ENCODE data around the gene MLLT1.

MLLT1 gene

GRCh38 chr19:6219147-6219525 lies 60.6 kb downstream of the MLLT1 start:
- no peak for TF ChIP-seq MYC (IDR thresholded peaks at IDR 0.05; ENCODE audit: low read depth, low read length)
- TF ChIP-seq MAX (IDR thresholded peaks at IDR 0.05; ENCODE audit: low read depth, low read length): no peak
- no peak for TF ChIP-seq POLR2A (IDR thresholded peaks at IDR 0.05; ENCODE audit: extremely low read depth, insufficient read length)
- no peak for TF ChIP-seq CTCF (IDR thresholded peaks at IDR 0.05; ENCODE audit: low read depth, low read length)
- H3K4me3 ChIP-seq (ENCODE audit: low read depth, low read length): no peak overlapping the region
- no peak for DNase-seq (ENCODE audit: low read depth)

GRCh38 chr19:6218491-6219146 lies 61.2 kb downstream of the MLLT1 start:
- no peak for TF ChIP-seq MAX (IDR thresholded peaks at IDR 0.05; ENCODE audit: low read depth, low read length)
- no peak for TF ChIP-seq POLR2A (IDR thresholded peaks at IDR 0.05; ENCODE audit: extremely low read depth, insufficient read length)
- TF ChIP-seq CTCF (IDR thresholded peaks at IDR 0.05; ENCODE audit: low read depth, low read length): peak; percentile 58
- no peak for TF ChIP-seq MYC (IDR thresholded peaks at IDR 0.05; ENCODE audit: low read depth, low read length)
- DNase-seq (ENCODE audit: low read depth): peak; percentile 78
- no peak overlapping the region for H3K4me3 ChIP-seq (ENCODE audit: low read depth, low read length)

- DNase-seq (ENCODE audit: low read depth): no peak
- TF ChIP-seq MAX (IDR thresholded peaks at IDR 0.05; ENCODE audit: low read depth, low read length) (no peak), CTCF (IDR thresholded peaks at IDR 0.05; ENCODE audit: low read depth, low read length) (no peak), POLR2A (IDR thresholded peaks at IDR 0.05; ENCODE audit: extremely low read depth, insufficient read length) (no peak), MYC (IDR thresholded peaks at IDR 0.05; ENCODE audit: low read depth, low read length) (no peak)
These were observed 61.9 kb downstream of the MLLT1 start for GRCh38 chr19:6217752-6218334.

GRCh38 chr19:6216996-6217751 lies 62.6 kb downstream of the MLLT1 start:
- no peak for TF ChIP-seq CTCF (IDR thresholded peaks at IDR 0.05; ENCODE audit: low read depth, low read length)
- DNase-seq (ENCODE audit: low read depth): no peak
- no peak overlapping the region for H3K4me3 ChIP-seq (ENCODE audit: low read depth, low read length)

More at GRCh38 chr19:6217752-6218334, 61.9 kb downstream of the MLLT1 start:
- no peak overlapping the region for H3K4me3 ChIP-seq (ENCODE audit: low read depth, low read length)

GRCh38 chr19:6216236-6216995 lies 63.4 kb downstream of the MLLT1 start:
- DNase-seq (ENCODE audit: low read depth): no peak
- no peak overlapping the region for H3K4me3 ChIP-seq (ENCODE audit: low read depth, low read length)
- no peak for TF ChIP-seq MYC (IDR thresholded peaks at IDR 0.05; ENCODE audit: low read depth, low read length)
- no peak for TF ChIP-seq CTCF (IDR thresholded peaks at IDR 0.05; ENCODE audit: low read depth, low read length)
